ENCODE results near the gene RETREG1. TPM values are rescaled to one million over a fixed set of nuclear protein-coding genes. Genes with fewer than 3 reads are reported as not detected.

The RETREG1 gene
- total and polyA plus RNA-seq, 2 donors (not counting 3 experiments of a cell fraction or from before 2014, with no cell fraction given): 0.46 TPM; not detected in 1

DNA sequence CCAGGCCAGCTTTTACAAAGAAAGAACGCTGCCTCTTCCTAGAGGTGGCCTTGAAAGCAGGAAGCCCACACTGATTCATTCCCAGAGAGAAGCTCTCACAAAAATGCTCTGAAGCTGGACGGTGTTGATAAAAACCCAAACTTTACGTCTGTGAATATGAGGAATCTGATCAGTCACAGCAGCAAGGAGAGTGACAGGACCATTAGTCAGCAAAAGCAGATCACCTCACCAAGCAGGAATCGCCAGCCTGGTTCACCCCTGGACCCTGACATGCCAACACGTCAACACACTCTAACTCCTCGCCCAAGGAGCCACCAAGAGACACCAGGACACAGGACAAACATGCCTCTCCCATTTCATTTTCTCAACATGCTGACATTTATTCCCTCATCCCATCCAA, 80.6 kb downstream of the RETREG1 start:
- dilution Hi-C loops (cut with MboI; ENCODE audit: extremely low pct_ligation_motif_present, low sequenced_read_pairs): no loop called here
- no peaks in the 10 kb centered on the region for H3K27me3 ChIP-seq (ENCODE audit: control insufficient read depth in 2 of 2, insufficient read depth in 2 of 2, low read length in 2 of 2)
- no peak for TF ChIP-seq CTCF (IDR thresholded peaks at IDR 0.05; ENCODE audit: extremely low read depth in 1 of 2, insufficient read depth in 1 of 2, low read depth in 1 of 2, low read length in 2 of 2)
- no peak for TF ChIP-seq GATA2 (IDR thresholded peaks at IDR 0.05; ENCODE audit: insufficient read depth, insufficient read length, low read depth, low read length)
- no peak for TF ChIP-seq POLR2AphosphoS5 (IDR thresholded peaks at IDR 0.05; ENCODE audit: insufficient read depth, low read depth, low read length)
- no peak for TF ChIP-seq JUN (IDR thresholded peaks at IDR 0.05; ENCODE audit: borderline replicate concordance, insufficient read depth, insufficient read length, low read depth)
- no peak for TF ChIP-seq FOS (IDR thresholded peaks at IDR 0.05; ENCODE audit: borderline replicate concordance, insufficient read depth, low read length)
- no peak for TF ChIP-seq POLR2A (IDR thresholded peaks at IDR 0.05; ENCODE audit: low read depth, low read length)
- TF ChIP-seq EZH2 (IDR thresholded peaks at IDR 0.05; ENCODE audit: borderline replicate concordance, low read depth, low read length, severe bottlenecking): no peak
- TF ChIP-seq MYC (IDR thresholded peaks at IDR 0.05; ENCODE audit: low read depth, low read length): no peak
- no peak for TF ChIP-seq MAX (IDR thresholded peaks at IDR 0.05; ENCODE audit: insufficient read depth, insufficient read length)
- POLR2A ChIA-PET: no interaction called here
- no peaks in the 10 kb centered on the region for H3K36me3 ChIP-seq (ENCODE audit: control insufficient read depth in 2 of 2, extremely low read depth in 1 of 2, insufficient read depth in 2 of 2, low read length in 2 of 2)
- no peak overlapping the region for H3K27ac ChIP-seq (ENCODE audit: insufficient read depth, low read depth, low read length)
- H3K4me3 ChIP-seq (replicated peaks in 1 of 3; ENCODE audit: insufficient read depth in 1 of 3, low read depth in 1 of 3, low read length in 3 of 3): no peak overlapping the region
- DNase-seq (ENCODE audit: low read depth, low spot score) (no peak), FAIRE-seq (no peak)
- intact Hi-C loops (cut with micrococcal nuclease): no loop called here
- H3K9me1 ChIP-seq (replicated peaks; ENCODE audit: control insufficient read depth, extremely low read depth, insufficient read depth, low read length): no peaks in the 10 kb centered on the region
- no peaks in the 10 kb centered on the region for H4K20me1 ChIP-seq (replicated peaks; ENCODE audit: control insufficient read depth, extremely low read depth, insufficient read depth, low read length)
- no peaks in the 10 kb centered on the region for H3K4me1 ChIP-seq (ENCODE audit: control insufficient read depth, extremely low read depth, insufficient read depth, low read length)
- H3K9me3 ChIP-seq (replicated peaks; ENCODE audit: control insufficient read depth, insufficient read depth, low read length): no peaks in the 10 kb centered on the region
- no peak overlapping the region for H3K9ac ChIP-seq (replicated peaks; ENCODE audit: extremely low read depth, insufficient read depth, low read length)
- no TSS peak for BruUV-seq (replicated peaks)
- H2AFZ ChIP-seq (ENCODE audit: low read depth, low read length): no peak overlapping the region
- H3K79me2 ChIP-seq (ENCODE audit: control insufficient read depth, insufficient read depth, low read length): no peaks in the 10 kb centered on the region
- CTCF ChIA-PET: interaction anchor here (1.3 to 1.6 kb wide), 2 partner anchors 14 to 16 kb away, joined by 3 to 4 read pairs; no protein-coding TSS in a partner anchor
- no peak overlapping the region for H3K4me2 ChIP-seq (ENCODE audit: insufficient read depth, low read length)
